Activated CD4-positive, alpha-beta T cell treated with anti-CD3 and anti-CD28 coated beads, Interleukin-2, amount 50 U/mL, for 4 hours (primary cell): ENCODE measurements around the gene SLC28A2.
"Not testable (repeated sequence)": the region's sequence is repeated elsewhere in the genome, so short reads cannot be mapped to it uniquely, and the experiment has no call there.

Experiments used
- DNase-seq, 2 experiments: peaks; one replicate each; pipeline ENCODE4 v3.0.0-alpha.2; 2020

SLC28A2 gene

GRCh38 chr15:45251888-45252287 lies at the start of gene SLC28A2:
Gene SLC28A2, plus strand, starts transcription at chr15:45252234. Its CDS starts 982 bp downstream, at chr15:45253216.
- DNase-seq = no peak

- no peak for DNase-seq
Measured at GRCh38 chr15:45203182-45203581, 48.9 kb upstream of the SLC28A2 start.

- DNase-seq = peak; percentile 39 to 50
Measured at GRCh38 chr15:45205192-45205591, 46.8 kb upstream of the SLC28A2 start.

- DNase-seq = no peak
Measured at GRCh38 chr15:45212493-45212892, 39.5 kb upstream of the SLC28A2 start.

GRCh38 chr15:45221053-45221599 lies 30.9 kb upstream of the SLC28A2 start:
- DNase-seq = no peak

- no peak for DNase-seq
Measured at GRCh38 chr15:45221967-45222366, 30.1 kb upstream of the SLC28A2 start.

- DNase-seq = no peak
Measured at GRCh38 chr15:45224621-45225217, 27.3 kb upstream of the SLC28A2 start.

GRCh38 chr15:45225506-45226273 lies 26.3 kb upstream of the SLC28A2 start:
- no peak for DNase-seq

GRCh38 chr15:45228931-45229330 lies 23.1 kb upstream of the SLC28A2 start:
- no peak for DNase-seq

GRCh38 chr15:45230245-45230965 lies 21.6 kb upstream of the SLC28A2 start:
- no peak for DNase-seq

- no peak for DNase-seq
Measured at GRCh38 chr15:45231132-45231531, 20.9 kb upstream of the SLC28A2 start.

- DNase-seq = no peak
Measured at GRCh38 chr15:45231864-45232562, 20.0 kb upstream of the SLC28A2 start.

GRCh38 chr15:45234562-45235235 lies 17.3 kb upstream of the SLC28A2 start:
- DNase-seq = no peak

GRCh38 chr15:45236806-45237205 lies 15.2 kb upstream of the SLC28A2 start:
- not testable (repeated sequence) for DNase-seq

GRCh38 chr15:45242289-45242688 lies 9.7 kb upstream of the SLC28A2 start:
- no peak for DNase-seq

GRCh38 chr15:45249125-45249780 lies 2.8 kb upstream of the SLC28A2 start:
- DNase-seq = no peak

GRCh38 chr15:45253330-45253729 lies 1.3 kb downstream of the SLC28A2 start:
- DNase-seq = no peak

- no peak for DNase-seq
Measured at GRCh38 chr15:45254405-45254804, 2.4 kb downstream of the SLC28A2 start.

- DNase-seq = not testable (repeated sequence)
Measured at GRCh38 chr15:45254824-45255223, 2.8 kb downstream of the SLC28A2 start.

GRCh38 chr15:45259796-45260195 lies 7.8 kb downstream of the SLC28A2 start:
- no peak for DNase-seq

- no peak for DNase-seq
Measured at GRCh38 chr15:45262906-45263461, 10.9 kb downstream of the SLC28A2 start.
